HG02678 (cell line): ENCODE results near the gene TFAP2D.

Experiments
- ATAC-seq: cut with Tn5 transposase; IDR thresholded peaks from one replicate; pipeline ENCODE4 v1.9.1; 2021; ENCODE audit warnings: mild to moderate bottlenecking, moderate library complexity; ENCODE audit not compliant: unreplicated experiment

Gene TFAP2D

GRCh38 chr6:50718566-50718965, 5.2 kb downstream of the TFAP2D start:
- no peak for ATAC-seq

DNA sequence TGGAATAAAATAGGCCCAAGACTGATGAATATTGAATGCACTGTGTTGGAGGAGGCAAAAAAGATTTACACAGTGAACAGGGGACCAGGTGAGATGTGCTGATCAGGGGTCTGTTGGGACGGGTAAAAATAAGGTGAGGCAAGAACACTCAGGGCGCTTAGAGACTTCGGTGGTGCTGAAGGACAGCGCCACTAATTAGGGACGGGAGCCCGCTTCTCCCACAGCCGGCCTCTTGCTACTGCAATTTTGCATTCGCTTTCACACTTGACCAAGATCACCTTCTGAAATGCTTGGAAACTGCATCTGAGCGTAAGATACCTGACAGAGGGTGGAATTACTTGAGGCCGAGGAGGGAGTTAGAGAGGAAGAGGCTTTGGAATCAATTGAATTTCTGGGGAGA, 7.3 kb downstream of the TFAP2D start:
- ATAC-seq, result no peak

DNA sequence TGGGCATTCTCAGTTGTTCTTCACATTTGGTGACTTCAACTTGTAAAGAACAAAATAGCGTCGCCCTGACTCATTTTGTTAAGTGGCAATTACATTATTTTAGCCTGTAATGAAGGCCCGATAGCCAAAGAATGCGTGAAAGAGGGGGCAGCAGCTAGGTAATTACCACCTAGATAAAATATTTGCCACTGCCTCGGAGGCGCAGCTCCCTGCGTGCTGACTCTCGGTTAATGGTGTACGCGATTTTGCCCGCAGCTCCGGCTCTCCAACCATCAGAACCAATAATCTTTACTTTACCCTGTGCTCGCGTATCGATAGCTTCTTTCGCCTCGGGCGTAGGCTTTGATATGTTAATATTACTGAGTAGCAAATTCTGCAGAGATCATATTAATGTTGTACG, 8.7 kb downstream of the TFAP2D start:
- no peak for ATAC-seq

DNA sequence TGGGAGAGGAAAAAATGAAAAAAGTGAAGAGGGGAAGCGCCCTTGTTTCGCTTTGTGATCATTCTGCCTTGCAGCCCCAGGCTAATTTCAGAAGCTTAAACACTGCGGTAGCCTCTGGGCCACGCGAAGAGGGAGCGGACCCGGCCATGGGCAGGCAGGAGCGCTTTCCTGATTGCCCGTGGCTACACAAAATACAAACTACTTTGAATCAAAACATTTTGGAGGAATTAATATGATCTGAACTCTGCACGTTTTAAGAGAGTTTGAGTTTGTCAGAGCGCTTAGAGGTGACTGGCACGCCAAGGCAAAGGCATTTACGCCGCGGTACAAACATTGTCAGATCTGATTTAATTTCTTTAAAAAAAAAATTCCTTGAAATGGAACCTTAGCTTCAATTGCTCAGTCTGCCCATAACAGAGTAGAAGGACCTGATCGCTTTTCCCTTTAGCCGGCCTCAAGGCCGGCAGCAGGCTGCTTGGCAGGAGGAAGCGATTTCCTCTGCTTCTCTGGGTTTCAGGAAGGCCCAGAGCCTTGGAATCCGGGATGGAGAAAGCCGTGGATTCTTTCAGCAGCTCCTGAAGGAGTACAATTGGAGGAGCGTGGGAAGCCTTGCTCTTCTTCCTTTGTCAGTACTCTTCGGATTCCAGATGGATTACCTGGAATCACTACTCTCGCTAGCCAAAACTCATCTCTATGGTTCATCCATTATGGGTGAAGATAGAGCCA, 9.7 kb downstream of the TFAP2D start:
- ATAC-seq, result no peak

DNA sequence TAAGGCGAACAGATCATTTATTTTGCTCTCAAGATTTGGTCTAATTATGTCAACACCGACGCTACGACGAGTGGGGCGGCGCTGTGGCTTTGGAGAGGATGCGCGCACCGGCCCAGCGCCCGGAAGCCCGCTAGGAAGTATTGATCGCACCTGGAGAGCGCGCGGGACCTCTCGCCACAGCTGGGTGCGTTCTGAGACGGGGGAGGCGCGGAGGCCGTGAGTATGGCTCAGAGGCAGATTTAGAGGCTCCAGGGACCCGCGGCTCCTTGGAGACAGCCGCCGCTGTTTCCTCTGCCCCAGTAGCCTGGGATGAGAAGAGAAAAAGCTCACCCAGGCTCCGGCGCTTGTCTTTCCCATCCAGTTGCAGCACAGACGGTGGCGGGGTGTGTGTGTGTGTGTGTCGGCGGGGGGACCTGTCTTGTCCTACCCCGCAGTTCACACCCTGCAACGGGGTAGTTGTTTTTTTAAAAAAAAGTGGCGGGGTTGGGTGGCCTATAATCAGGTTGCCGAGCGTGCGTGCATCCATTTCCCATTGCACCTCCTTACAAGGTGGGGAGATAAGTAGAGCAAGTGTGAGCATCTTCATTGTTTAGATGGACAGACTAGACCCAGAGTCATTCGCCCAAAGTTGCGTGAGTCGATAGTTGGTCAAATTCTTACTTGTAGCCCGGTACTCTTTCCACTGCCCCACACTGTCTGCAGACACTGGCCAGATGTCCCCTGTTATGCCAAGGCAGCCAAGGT, 11.2 kb downstream of the TFAP2D start:
- ATAC-seq, result no peak

- no peak for ATAC-seq
Observed at GRCh38 chr6:50734488-50734887, 21.2 kb downstream of the TFAP2D start.

DNA sequence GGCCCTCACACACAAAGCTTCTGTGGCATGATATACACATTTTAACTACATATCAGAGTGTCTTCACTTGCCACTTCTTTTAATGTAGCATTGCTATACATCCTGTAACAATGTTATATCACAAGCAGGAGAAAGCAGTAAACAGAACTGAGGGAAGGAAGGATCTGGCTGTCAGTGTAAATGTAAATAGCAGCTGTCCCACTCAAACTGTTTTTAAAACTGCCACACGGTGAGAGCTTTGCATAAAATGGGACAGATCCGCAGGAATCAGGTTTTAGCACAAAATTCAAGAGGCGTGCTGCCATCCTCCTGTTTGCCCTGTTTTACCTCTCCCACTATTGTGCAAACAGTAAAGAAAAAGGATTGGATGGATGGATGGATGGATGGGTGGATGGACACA, 28.8 kb downstream of the TFAP2D start:
- ATAC-seq, result no peak

GRCh38 chr6:50744976-50745375, 31.6 kb downstream of the TFAP2D start:
- no peak for ATAC-seq

DNA sequence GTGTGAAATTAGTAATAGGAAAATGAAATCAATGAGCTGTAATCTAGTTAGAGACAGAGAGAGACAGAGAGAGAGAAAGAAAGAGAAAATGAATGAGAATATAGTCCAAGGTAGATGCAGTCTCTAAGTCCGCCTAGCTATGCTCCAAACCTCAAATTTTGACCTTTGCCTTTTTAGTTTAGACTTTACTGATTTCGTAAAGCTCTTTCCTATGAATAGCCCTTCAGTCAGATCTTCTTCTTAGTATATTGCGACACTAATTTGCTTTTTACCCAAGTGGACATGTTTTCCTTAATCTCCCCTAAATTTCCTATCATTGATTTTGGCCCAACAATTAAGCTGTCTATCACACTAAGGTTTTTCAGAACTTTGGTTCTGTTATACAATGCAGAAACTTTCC, 49.5 kb downstream of the TFAP2D start:
- no peak for ATAC-seq

- no peak for ATAC-seq
Observed at GRCh38 chr6:50778696-50779095, 65.4 kb downstream of the TFAP2D start.

- ATAC-seq, result no peak
Observed at GRCh38 chr6:50780382-50780781, 67.1 kb downstream of the TFAP2D start.

- ATAC-seq, result no peak
Observed at GRCh38 chr6:50785921-50786320, 72.6 kb downstream of the TFAP2D start.

DNA sequence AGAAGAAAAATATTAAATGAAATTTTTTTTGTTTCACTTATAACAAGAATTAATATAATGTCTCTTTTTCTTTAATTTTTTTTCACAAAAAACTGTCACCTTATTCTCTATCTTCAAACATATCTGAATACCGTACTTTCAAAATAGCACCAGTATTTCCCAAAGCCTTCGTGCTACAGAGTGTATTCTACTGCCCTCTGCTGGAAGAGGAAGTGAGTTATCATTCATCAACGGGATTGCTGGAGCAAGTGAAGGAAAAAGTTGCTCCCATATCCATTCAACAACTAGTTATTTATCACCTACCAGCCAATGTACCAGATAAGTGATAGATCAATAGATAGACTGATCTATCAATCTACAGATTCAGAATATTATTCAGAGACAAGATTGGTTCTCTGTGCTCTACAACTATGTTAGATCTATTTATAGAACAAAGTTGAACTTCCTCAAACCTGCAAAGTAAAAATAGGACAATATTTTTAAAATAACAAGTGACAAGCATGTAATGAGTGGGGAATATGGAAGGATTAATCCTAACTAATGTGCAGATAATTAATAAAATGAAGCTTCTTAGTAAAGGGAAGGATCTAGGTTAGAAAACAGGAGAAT, 78.7 kb downstream of the TFAP2D start:
- ATAC-seq, result peak; percentile 68

DNA sequence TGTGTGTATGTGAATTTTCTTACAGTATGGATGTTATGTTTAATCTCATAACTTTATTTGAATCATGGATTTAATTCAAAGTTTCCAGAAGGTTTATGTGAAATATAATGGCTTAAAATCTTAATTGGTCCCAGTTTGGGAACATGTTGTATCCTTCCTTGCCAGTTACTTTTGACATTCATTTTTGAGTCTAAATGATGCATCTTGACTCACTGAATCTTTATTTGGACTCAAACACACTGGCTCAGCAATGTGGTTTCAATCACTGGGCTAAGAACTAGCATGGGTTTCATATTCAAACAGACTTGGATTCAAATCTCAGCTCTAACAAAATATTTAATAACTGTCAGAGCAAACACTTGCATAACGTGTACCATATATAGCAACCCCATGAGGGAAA, 79.4 kb downstream of the TFAP2D start:
- no peak for ATAC-seq

DNA sequence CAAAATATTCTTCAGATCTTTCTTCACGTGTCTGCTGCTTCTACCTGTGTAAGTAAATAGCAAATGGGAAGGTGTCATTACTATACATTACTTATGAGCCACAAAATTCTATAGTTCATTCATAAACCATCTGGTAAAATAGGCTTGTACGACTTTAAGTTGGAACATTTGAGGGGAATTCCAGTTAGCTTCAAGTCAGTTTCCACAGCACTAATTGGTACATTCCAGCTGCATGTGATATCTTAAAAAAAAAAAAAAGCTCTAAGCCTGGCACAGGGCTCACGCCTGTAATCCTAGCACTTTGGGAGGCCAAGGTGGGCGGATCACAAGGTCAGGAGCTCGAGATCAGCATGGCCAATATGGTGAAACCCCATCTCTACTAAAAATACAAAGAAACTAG, 82.2 kb downstream of the TFAP2D start:
- ATAC-seq, result no peak

- no peak for ATAC-seq
Observed at GRCh38 chr6:50804283-50804682, 91.0 kb downstream of the TFAP2D start.

DNA sequence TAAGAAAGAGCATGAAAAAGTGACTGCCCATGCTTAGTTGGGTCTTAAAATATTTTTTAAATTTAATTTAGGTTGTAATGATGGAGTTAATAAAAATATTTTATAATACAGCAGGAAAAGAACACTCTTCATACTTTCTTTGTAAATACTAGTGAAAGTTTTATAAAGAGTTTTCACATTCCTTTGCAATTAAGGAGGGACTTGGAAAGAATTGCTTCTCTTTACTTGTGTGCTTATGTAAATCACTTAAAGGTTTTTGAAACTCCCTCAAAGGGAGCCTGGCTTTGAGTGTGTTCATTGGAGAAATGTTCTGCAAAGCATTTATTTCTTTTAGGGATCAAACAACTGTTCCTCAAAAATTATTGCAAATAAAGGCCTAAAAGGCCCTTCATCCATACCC, 93.7 kb downstream of the TFAP2D start:
- ATAC-seq, result no peak

- ATAC-seq, result peak; percentile 46
Observed at GRCh38 chr6:50815436-50816114, 102.2 kb downstream of the TFAP2D start.

DNA sequence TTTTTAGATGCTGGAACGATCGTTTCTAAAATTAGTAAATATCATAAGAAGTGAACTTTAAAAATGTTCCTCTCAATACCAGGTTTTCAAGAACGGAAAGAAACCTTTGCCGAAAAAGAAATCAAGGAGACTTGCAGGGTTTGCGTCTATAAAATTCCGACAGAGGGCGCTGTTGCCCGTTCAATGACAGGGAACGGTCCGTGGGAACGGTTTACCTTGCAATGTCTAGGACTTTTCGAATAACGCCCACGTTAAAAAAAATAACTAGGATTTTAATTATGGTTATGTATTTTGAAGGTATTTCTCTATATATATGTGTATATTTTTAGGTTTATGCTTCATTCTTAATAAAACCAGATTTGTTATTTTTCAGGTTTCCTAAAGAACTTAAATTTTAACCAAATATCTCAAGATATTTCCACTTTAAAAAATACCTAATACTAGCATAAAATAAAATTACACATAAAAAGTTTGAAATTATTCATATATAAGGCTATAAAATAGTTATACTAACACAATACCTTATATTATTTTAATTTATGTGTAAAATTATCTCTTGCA, 102.9 kb downstream of the TFAP2D start:
- ATAC-seq, result peak; percentile 78

DNA sequence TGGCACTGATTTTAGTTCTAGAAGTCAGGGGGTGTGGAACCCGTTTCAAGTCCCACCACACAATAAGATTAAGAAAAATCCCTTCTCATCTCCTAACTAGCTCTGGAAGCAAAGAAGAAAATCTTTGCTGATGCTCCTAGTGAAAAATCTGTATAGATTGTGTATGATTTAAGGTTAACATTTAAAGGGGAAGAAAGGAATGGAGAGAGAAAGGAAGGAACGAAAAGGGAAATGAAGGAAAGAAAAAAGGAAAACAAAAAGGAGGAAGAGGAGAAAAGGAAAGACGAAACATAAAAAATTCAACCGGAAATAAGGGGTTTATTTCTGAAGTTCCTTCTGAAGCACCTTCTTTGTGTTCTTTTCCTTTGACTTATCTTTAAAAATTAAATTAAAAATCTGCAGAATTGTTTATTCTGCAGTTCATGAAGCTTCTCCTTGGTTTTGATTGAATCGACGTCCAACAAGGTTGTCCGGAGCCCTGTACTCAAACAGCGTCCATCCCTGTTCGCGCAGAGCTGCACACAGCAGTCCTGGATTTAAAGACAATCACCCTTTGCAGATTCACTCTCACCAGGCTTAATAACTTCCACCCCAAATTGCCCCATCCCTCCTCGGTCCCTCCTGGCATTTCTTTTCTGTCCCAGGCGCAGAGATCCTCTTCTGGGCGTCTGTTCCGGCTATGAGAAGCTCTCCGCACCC, 103.8 kb downstream of the TFAP2D start:
- ATAC-seq, result no peak

DNA sequence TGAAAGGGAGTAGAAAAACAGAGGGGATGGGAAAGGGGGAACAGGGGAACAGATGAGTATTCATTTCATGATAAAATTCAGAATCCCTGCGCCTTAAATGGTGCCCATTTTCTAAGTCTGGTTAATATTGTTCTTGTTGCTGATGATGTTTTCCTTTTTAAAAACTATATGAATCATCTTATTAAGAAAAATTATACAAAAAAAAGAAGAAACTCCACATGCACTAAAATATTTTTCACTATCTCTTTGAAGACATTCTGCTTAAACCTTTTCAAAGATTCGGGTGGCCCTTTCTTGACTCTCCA, 104.3 kb downstream of the TFAP2D start:
- no peak for ATAC-seq
